K562 (cell line): ENCODE data around the gene GYPE.

ENCODE experiments used
- ELF1 ChIP-seq: fragments of 200-800 bp; sonication (Bioruptor generic); IDR thresholded peaks from 2 replicates; pipeline ENCODE4 v1.6.1; 2016; ENCODE audit warnings: missing genetic modification characterization, missing compliant biosample characterization
- IRF2 ChIP-seq: sonication (generic); formaldehyde crosslinking; IDR thresholded peaks from 2 replicates; pipeline ENCODE4 v1.8.1; 2022; ENCODE audit warnings: mild to moderate bottlenecking, missing genetic modification reagents
- KDM5B ChIP-seq: fragments of 200-600 bp; sonication (generic); IDR thresholded peaks from 2 replicates; pipeline ENCODE4 v1.6.1; 2012; ENCODE audit warnings: low read depth, mild to moderate bottlenecking, moderate library complexity, low read length, control low read depth, inconsistent platforms; ENCODE audit not compliant: insufficient replicate concordance
- MEIS2 ChIP-seq: fragments of 450-650 bp; IDR thresholded peaks from 2 replicates; pipeline ENCODE4 v1.6.1; 2014; ENCODE audit warnings: mild to moderate bottlenecking; ENCODE audit not compliant: partially characterized antibody

DNA sequence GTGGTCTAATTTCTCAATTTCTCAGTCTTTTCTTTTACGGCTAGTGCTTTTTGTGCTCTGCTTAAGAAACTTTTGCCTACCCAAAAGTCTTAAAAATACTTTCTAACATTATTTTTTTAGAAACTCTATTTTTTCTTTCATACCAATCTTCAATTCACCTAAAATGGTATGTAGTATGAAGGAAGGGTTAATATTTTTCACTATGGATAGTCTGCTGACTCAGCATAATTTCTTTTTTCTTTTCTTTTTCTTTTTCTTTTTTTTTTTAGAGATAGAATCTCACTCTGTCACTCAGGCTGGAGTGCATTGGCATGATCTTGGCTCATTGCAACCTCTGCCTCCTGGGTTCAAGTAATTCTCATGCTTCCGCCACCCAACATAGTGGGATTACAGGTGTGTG, 34.2 kb upstream of the GYPE start:
- no peak for TF ChIP-seq ELF1
- TF ChIP-seq MEIS2 = no peak
- TF ChIP-seq IRF2 (CRISPR knock-in tag) = no peak
- TF ChIP-seq KDM5B = no peak
